Liver (tissue), 9 donors: ENCODE measurements around the gene MORN4. TPM values are rescaled to one million over a fixed set of nuclear protein-coding genes. Genes with fewer than 3 reads are reported as not detected.

Experiments used
- DNase-seq: peaks from one replicate; pipeline ENCODE4 v3.0.0-alpha.2; 2017; ENCODE audit warnings: low spot score
- H3K27ac ChIP-seq, 2 donors: one replicate each; pipeline ENCODE4 v1.7.0; 2013; ENCODE audit warnings: inconsistent platforms in 2 of 2, low read length in 2 of 2, control low read depth in 1 of 2, low read depth in 1 of 2, mild to moderate bottlenecking in 1 of 2
- H3K27me3 ChIP-seq, 4 donors: one replicate each; pipeline versions ENCODE4 v1.6.1 to v1.7.0; 2013; ENCODE audit warnings: low read length in 3 of 4, inconsistent platforms in 1 of 4, mild to moderate bottlenecking in 1 of 4, moderate library complexity in 1 of 4; ENCODE audit not compliant: control insufficient read depth in 4 of 4, insufficient read depth in 4 of 4
- H3K36me3 ChIP-seq, 4 donors: one replicate each; pipeline versions ENCODE4 v1.6.1 to v1.7.0; 2013; ENCODE audit warnings: low read length in 3 of 4, mild to moderate bottlenecking in 3 of 4, low read depth in 1 of 4, moderate library complexity in 1 of 4; ENCODE audit not compliant: control insufficient read depth in 4 of 4, insufficient read depth in 3 of 4
- H3K4me1 ChIP-seq, 4 donors: one replicate each; pipeline versions ENCODE4 v1.6.1 to v1.7.0; 2013; ENCODE audit warnings: low read length in 3 of 4, mild to moderate bottlenecking in 3 of 4, moderate library complexity in 1 of 4; ENCODE audit not compliant: control insufficient read depth in 4 of 4, insufficient read depth in 4 of 4
- H3K4me3 ChIP-seq, 3 donors: one replicate each; pipeline versions ENCODE4 v1.6.1 to v1.7.0; 2013; ENCODE audit warnings: low read length in 3 of 3, control low read depth in 1 of 3, low read depth in 1 of 3, mild to moderate bottlenecking in 1 of 3
- H3K9ac ChIP-seq, 2 donors: one replicate each; pipeline ENCODE4 v1.7.0; 2013; ENCODE audit warnings: low read length in 2 of 2, mild to moderate bottlenecking in 2 of 2, moderate library complexity in 2 of 2, control low read depth in 1 of 2, low read depth in 1 of 2
- H3K9me3 ChIP-seq, 4 donors: one replicate each; pipeline versions ENCODE4 v1.6.1 to v1.7.0; 2013; ENCODE audit warnings: low read length in 3 of 4; ENCODE audit not compliant: control insufficient read depth in 4 of 4
- EGR1 ChIP-seq, 2 donors: IDR thresholded peaks; 2 replicates each; pipeline ENCODE4 v1.6.1; 2016 to 2018; ENCODE audit warnings: antibody characterized with exemption in 2 of 2, low read depth in 2 of 2
- FOXA2 ChIP-seq: IDR thresholded peaks from 2 replicates; pipeline ENCODE4 v1.6.1; 2016; ENCODE audit warnings: antibody characterized with exemption
- GABPA ChIP-seq, 2 donors: IDR thresholded peaks in 1 of 2; conservative IDR thresholded peaks in 1 of 2; 2 replicates each; pipeline ENCODE4 v1.6.1; 2016; ENCODE audit warnings: antibody characterized with exemption in 2 of 2, mild to moderate bottlenecking in 1 of 2, moderate library complexity in 1 of 2
- NR2F2 ChIP-seq: IDR thresholded peaks from 2 replicates; pipeline ENCODE4 v1.6.1; 2016; ENCODE audit warnings: antibody characterized with exemption
- RAD21 ChIP-seq, 2 donors: IDR thresholded peaks; 2 replicates each; pipeline ENCODE4 v1.6.1; 2016; ENCODE audit warnings: antibody characterized with exemption in 2 of 2, mild to moderate bottlenecking in 2 of 2
- SP1 ChIP-seq: IDR thresholded peaks from 2 replicates; pipeline ENCODE4 v1.6.1; 2018; ENCODE audit warnings: antibody characterized with exemption, mild to moderate bottlenecking
- TAF1 ChIP-seq: conservative IDR thresholded peaks from 2 replicates; pipeline ENCODE4 v1.6.1; 2016; ENCODE audit warnings: antibody characterized with exemption, mild to moderate bottlenecking
- YY1 ChIP-seq: IDR thresholded peaks from 2 replicates; pipeline ENCODE4 v1.6.1; 2016; ENCODE audit warnings: antibody characterized with exemption, mild to moderate bottlenecking
- ZBTB33 ChIP-seq: IDR thresholded peaks from 2 replicates; pipeline ENCODE4 v1.6.1; 2016; ENCODE audit warnings: antibody characterized with exemption
- WGBS: extraction: QIAGEN DNeasy Blood & Tissue Kit; methylation state at CpG from one replicate; pipeline ENCODE4 v1.1.7; 2013; 5-methylcytosine and 5-hydroxymethylcytosine counted together
- polyA plus RNA-seq, 2 donors: library from polyadenylated mRNA; stranded (reverse) in 1 of 2; unstranded in 1 of 2; fragments of 200-250 nt in 1 of 2; fragments of >200 nt in 1 of 2; fragmentation: Nextera tagmentation in 1 of 2; extraction: Ambion mirVana in 1 of 2; gene quantifications; one replicate each; pipeline versions ENCODE4 v1.2.1 to v1.2.3, GENCODE V29; 2013 to 2015
- total RNA-seq, 2 donors: library from RNA; depleted of rRNA; stranded (reverse); fragments of >200 nt; gene quantifications; one replicate each; pipeline ENCODE4 v1.2.3, GENCODE V29; 2014
- TF ChIP-seq, protein P1 (sequence below): IDR thresholded peaks from 2 replicates; pipeline ENCODE4 v1.6.1; 2016; ENCODE audit warnings: antibody characterized with exemption, mild to moderate bottlenecking
- TF ChIP-seq, protein P2 (sequence below): IDR thresholded peaks from 2 replicates; pipeline ENCODE4 v1.6.1; 2016; ENCODE audit warnings: antibody characterized with exemption
- donor health status: healthy.
- donor health status: healthy.
- donor health status: healthy.
- donor health status: healthy.
- donor health status: healthy.

MORN4 gene
- total and polyA plus RNA-seq, 4 donors: 0.42 to 3.1 (median 2.1) TPM

GRCh38 chr10:97589479-97589878 lies 43.8 kb downstream of the MORN4 start, which contains the start of gene C10orf62 (continued):
- TF ChIP-seq, protein P1, sequence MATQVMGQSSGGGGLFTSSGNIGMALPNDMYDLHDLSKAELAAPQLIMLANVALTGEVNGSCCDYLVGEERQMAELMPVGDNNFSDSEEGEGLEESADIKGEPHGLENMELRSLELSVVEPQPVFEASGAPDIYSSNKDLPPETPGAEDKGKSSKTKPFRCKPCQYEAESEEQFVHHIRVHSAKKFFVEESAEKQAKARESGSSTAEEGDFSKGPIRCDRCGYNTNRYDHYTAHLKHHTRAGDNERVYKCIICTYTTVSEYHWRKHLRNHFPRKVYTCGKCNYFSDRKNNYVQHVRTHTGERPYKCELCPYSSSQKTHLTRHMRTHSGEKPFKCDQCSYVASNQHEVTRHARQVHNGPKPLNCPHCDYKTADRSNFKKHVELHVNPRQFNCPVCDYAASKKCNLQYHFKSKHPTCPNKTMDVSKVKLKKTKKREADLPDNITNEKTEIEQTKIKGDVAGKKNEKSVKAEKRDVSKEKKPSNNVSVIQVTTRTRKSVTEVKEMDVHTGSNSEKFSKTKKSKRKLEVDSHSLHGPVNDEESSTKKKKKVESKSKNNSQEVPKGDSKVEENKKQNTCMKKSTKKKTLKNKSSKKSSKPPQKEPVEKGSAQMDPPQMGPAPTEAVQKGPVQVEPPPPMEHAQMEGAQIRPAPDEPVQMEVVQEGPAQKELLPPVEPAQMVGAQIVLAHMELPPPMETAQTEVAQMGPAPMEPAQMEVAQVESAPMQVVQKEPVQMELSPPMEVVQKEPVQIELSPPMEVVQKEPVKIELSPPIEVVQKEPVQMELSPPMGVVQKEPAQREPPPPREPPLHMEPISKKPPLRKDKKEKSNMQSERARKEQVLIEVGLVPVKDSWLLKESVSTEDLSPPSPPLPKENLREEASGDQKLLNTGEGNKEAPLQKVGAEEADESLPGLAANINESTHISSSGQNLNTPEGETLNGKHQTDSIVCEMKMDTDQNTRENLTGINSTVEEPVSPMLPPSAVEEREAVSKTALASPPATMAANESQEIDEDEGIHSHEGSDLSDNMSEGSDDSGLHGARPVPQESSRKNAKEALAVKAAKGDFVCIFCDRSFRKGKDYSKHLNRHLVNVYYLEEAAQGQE: no peak
- TF ChIP-seq EGR1 (IDR thresholded peaks at IDR 0.05; ENCODE audit: low read depth in 2 of 2) (no peak), RAD21 (IDR thresholded peaks at IDR 0.05) (no peak), SP1 (no peak), NR2F2 (no peak)

DNA sequence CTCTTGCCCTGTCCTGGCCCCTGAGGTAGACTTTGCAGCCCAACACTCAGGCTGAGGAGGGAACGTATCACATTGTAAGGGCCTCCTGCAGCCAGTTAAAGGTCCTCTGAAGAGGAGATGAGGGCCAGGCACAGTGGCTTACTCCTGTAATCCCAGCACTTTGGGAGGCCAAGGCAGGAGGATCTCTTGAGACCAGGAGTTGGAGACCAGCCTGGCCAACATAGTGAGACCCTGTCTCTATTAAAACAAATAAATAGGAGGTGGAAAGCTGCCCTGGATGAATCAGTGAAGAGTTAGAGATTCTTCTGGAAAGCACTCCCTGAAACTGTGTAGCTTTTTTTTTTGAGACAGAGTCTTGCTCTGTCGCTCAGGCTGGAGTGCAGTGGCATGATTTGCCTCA lies 46.1 kb downstream of the MORN4 start:
- no peaks in the 10 kb centered on the region for H3K36me3 ChIP-seq

DNA sequence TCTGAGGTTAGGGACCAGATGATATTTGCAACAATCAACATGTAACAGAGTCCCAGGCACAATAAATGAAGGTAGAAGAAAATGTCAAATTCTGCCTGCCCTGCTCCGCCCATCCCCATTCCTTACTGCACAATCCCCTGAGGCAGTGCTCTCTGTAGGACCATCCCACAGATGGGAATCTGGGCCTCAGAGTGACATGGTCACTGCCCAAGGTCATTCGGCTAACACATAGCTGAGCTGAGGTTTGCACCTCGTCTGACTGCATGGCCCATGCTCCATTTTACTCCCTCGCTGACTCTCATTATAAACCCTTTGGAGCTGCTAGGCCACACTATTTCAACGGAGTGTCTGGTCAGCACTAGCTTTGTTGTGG lies 47.9 kb downstream of the MORN4 start:
- Histone ChIP-seq H3K9ac (peak overlapping the region in 1 of 2 donors; percentile 78), H3K27ac (peak overlapping the region; percentile 87 to 89), H3K9me3 (no peaks in the 10 kb centered on the region), H3K4me1 (peaks cover 7 to 52% (median 37%) of the 10 kb centered on the region in 4 donors), H3K27me3 (no peaks in the 10 kb centered on the region), H3K36me3 (no peaks in the 10 kb centered on the region), H3K4me3 (peak overlapping the region; percentile 14 to 56 (median 33))
- DNase-seq: no peak
- TF ChIP-seq TAF1 (no peak), ZBTB33 (no peak), GABPA (IDR thresholded peaks at IDR 0.05 in 1 of 2, conservative IDR thresholded peaks at IDR 0.05 in 1 of 2) (no peak), YY1 (peak; percentile 36), FOXA2 (no peak)
- TF ChIP-seq, protein P2, sequence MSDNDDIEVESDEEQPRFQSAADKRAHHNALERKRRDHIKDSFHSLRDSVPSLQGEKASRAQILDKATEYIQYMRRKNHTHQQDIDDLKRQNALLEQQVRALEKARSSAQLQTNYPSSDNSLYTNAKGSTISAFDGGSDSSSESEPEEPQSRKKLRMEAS: no peak
- TF ChIP-seq, protein P1: no peak
- WGBS: 55% methylated on average over 5 of the region's 5 CpGs

More for the DNA sequence above, 46.1 kb downstream of the MORN4 start:
- Histone ChIP-seq H3K27ac (no peak overlapping the region), H3K9ac (no peak overlapping the region), H3K27me3 (no peaks in the 10 kb centered on the region), H3K4me1 (peaks cover 7 to 52% (median 39%) of the 10 kb centered on the region in 4 donors), H3K9me3 (no peaks in the 10 kb centered on the region), H3K4me3 (no peak overlapping the region)
- no peak for DNase-seq
- WGBS: 87% methylated on average over 2 of the region's 2 CpGs
- no peak for TF ChIP-seq YY1
